ENCODE data around the gene CAMK1D. TPM values are rescaled to one million over a fixed set of nuclear protein-coding genes. Genes with fewer than 3 reads are reported as not detected.

Gene CAMK1D
- total RNA-seq, 2 donors from 2014 or later: 4.5 to 7.8 TPM

GRCh38 chr10:12602521-12602920, 253.2 kb downstream of the CAMK1D start:
- no peaks in the 10 kb centered on the region for H3K36me3 Mint-ChIP-seq (ENCODE audit: low read depth)
- H3K4me3 Mint-ChIP-seq: no peak overlapping the region
- Histone ChIP-seq H3K27ac (ENCODE audit: low read depth, low read length) (no peak overlapping the region), H3K27me3 (ENCODE audit: control insufficient read depth, insufficient read depth, low read length, poor library complexity, severe bottlenecking) (no peaks in the 10 kb centered on the region), H3K9me3 (ENCODE audit: control insufficient read depth, low read length) (peaks cover 5% of the 10 kb centered on the region), H3K36me3 (ENCODE audit: control insufficient read depth, insufficient read depth, low read length) (no peaks in the 10 kb centered on the region), H3K4me1 (ENCODE audit: control insufficient read depth, insufficient read depth, low read length) (peaks cover 3% of the 10 kb centered on the region), H3K4me3 (ENCODE audit: low read length) (no peak overlapping the region), H3K9ac (ENCODE audit: extremely low read depth, low read length, poor library complexity, severe bottlenecking) (no peak overlapping the region)
- no peaks in the 10 kb centered on the region for H3K27me3 Mint-ChIP-seq (ENCODE audit: insufficient read depth)
- H3K27ac Mint-ChIP-seq: no peak overlapping the region
- 80% methylated on average over 6 of the region's 7 CpGs; no CpG with 5 or more reads in 1 of the 2 experiments for WGBS, 2 experiments (ENCODE audit: insufficient coverage in 1 of 2, insufficient read length in 1 of 2)
- H3K4me1 Mint-ChIP-seq: peaks cover 5% of the 10 kb centered on the region
- DNase-seq: no peak
- H3K9me3 Mint-ChIP-seq: peaks cover 12% of the 10 kb centered on the region
- TF ChIP-seq, protein P1, sequence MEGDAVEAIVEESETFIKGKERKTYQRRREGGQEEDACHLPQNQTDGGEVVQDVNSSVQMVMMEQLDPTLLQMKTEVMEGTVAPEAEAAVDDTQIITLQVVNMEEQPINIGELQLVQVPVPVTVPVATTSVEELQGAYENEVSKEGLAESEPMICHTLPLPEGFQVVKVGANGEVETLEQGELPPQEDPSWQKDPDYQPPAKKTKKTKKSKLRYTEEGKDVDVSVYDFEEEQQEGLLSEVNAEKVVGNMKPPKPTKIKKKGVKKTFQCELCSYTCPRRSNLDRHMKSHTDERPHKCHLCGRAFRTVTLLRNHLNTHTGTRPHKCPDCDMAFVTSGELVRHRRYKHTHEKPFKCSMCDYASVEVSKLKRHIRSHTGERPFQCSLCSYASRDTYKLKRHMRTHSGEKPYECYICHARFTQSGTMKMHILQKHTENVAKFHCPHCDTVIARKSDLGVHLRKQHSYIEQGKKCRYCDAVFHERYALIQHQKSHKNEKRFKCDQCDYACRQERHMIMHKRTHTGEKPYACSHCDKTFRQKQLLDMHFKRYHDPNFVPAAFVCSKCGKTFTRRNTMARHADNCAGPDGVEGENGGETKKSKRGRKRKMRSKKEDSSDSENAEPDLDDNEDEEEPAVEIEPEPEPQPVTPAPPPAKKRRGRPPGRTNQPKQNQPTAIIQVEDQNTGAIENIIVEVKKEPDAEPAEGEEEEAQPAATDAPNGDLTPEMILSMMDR (conservative IDR thresholded peaks at IDR 0.05): no peak

- Mint-ChIP-seq H3K4me3 (no peak overlapping the region), H3K27me3 (ENCODE audit: insufficient read depth) (no peaks in the 10 kb centered on the region)
- WGBS, 2 experiments (ENCODE audit: insufficient coverage in 1 of 2, insufficient read length in 1 of 2): 92 to 93% methylated on average over 7 to 11 of the region's 11 CpGs
These were observed 254.6 kb downstream of the CAMK1D start for GRCh38 chr10:12603766-12604470.

GRCh38 chr10:12605580-12606405, 256.4 kb downstream of the CAMK1D start:
- DNase-seq: no peak

More at GRCh38 chr10:12603766-12604470, 254.6 kb downstream of the CAMK1D start:
- Histone ChIP-seq H3K9ac (ENCODE audit: extremely low read depth, low read length, poor library complexity, severe bottlenecking) (no peak overlapping the region), H3K27ac (ENCODE audit: low read depth, low read length) (no peak overlapping the region), H3K9me3 (ENCODE audit: control insufficient read depth, low read length) (peaks cover 5% of the 10 kb centered on the region), H3K36me3 (ENCODE audit: control insufficient read depth, insufficient read depth, low read length) (no peaks in the 10 kb centered on the region), H3K4me3 (ENCODE audit: low read length) (no peak overlapping the region), H3K4me1 (ENCODE audit: control insufficient read depth, insufficient read depth, low read length) (peaks cover 3% of the 10 kb centered on the region), H3K27me3 (ENCODE audit: control insufficient read depth, insufficient read depth, low read length, poor library complexity, severe bottlenecking) (no peaks in the 10 kb centered on the region)
- H3K27ac Mint-ChIP-seq: peak overlapping the region; percentile 1
- no peak for DNase-seq
- peaks cover 5% of the 10 kb centered on the region for H3K4me1 Mint-ChIP-seq
- peaks cover 12% of the 10 kb centered on the region for H3K9me3 Mint-ChIP-seq
- TF ChIP-seq, protein P1 (conservative IDR thresholded peaks at IDR 0.05): no peak
- H3K36me3 Mint-ChIP-seq (ENCODE audit: low read depth): no peaks in the 10 kb centered on the region

More at GRCh38 chr10:12605580-12606405, 256.4 kb downstream of the CAMK1D start:
- H3K4me3 ChIP-seq (ENCODE audit: low read length): no peak overlapping the region
- no peak overlapping the region for H3K9ac ChIP-seq (ENCODE audit: extremely low read depth, low read length, poor library complexity, severe bottlenecking)
- 87 to 94% methylated on average over 10 to 27 of the region's 27 CpGs for WGBS, 2 experiments (ENCODE audit: insufficient coverage in 1 of 2, insufficient read length in 1 of 2)
- no peaks in the 10 kb centered on the region for H3K27me3 Mint-ChIP-seq (ENCODE audit: insufficient read depth)
- H3K27me3 ChIP-seq (ENCODE audit: control insufficient read depth, insufficient read depth, low read length, poor library complexity, severe bottlenecking): no peaks in the 10 kb centered on the region
- peaks cover 3% of the 10 kb centered on the region for H3K4me1 ChIP-seq (ENCODE audit: control insufficient read depth, insufficient read depth, low read length)
- H3K4me3 Mint-ChIP-seq: no peak overlapping the region
- TF ChIP-seq, protein P1 (conservative IDR thresholded peaks at IDR 0.05): no peak
- H3K27ac ChIP-seq (ENCODE audit: low read depth, low read length): no peak overlapping the region
- H3K36me3 Mint-ChIP-seq (ENCODE audit: low read depth): no peaks in the 10 kb centered on the region
- H3K27ac Mint-ChIP-seq: no peak overlapping the region
- no peaks in the 10 kb centered on the region for H3K36me3 ChIP-seq (ENCODE audit: control insufficient read depth, insufficient read depth, low read length)
- peaks cover 3% of the 10 kb centered on the region for H3K9me3 ChIP-seq (ENCODE audit: control insufficient read depth, low read length)
- no peaks in the 10 kb centered on the region for H3K9me3 Mint-ChIP-seq
- peaks cover 5% of the 10 kb centered on the region for H3K4me1 Mint-ChIP-seq

Data from endodermal cell (in vitro differentiated cells).